HEK293T (cell line): Measurements from ENCODE around the gene ZNG1F.
"Not testable (repeated sequence)": the region's sequence is repeated elsewhere in the genome, so short reads cannot be mapped to it uniquely, and the experiment has no call there.

Source experiments
- CTCF ChIA-PET: fragments of 350-600 bp; formaldehyde crosslinking; extraction: SDS; loops from one replicate; lab custom pipeline; 2021; ENCODE audit warnings: antibody characterized with exemption, inconsistent platforms; lab: Yijun Ruan, JAX
- POLR2A ChIA-PET: fragments of 350-600 bp; formaldehyde crosslinking; extraction: SDS; loops from one replicate; lab custom pipeline; 2020; ENCODE audit warnings: antibody characterized with exemption, inconsistent platforms; lab: Yijun Ruan, JAX
- DNase-seq: peaks from one replicate; pipeline ENCODE4 v3.0.0; 2012; ENCODE audit warnings: mixed read lengths; ENCODE audit errors: extremely low spot score

The ZNG1F gene

DNA sequence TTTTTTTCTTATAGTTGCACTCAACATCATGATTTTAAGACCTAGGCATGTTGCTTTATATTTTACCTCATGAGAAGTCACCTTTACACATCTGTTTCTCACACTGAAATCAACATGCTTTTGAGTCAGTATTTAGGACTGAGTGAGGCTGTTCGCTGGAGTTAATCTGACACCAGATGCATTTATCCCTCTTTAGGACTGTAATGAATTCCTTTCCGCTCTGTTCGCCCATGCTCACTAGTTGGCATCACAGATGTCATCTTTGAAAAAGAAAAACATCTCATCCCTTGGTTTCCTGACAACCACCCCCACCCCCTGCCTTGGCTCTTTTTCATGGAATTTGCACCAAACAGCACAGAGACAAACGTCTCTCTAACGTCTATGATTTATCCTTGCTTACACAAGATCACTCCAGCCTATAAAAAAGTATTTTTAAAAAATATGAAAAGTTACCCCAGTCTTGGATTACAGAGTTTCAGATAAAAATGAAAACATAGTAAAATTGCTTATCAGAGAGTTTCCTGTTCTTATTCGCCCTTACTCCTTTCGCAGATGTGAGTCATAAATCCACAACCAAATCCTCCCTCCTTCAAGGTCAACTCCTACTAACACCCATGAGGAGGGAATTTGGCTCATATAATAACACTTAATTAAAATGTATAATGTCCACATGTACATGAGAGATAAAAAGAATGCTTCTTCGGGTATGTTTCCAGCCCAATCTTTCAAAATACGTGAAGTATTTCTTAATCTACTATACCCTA is 94.9 kb downstream of the ZNG1F start:
- POLR2A ChIA-PET, CTCF ChIA-PET, DNase-seq: not testable (repeated sequence)

DNA sequence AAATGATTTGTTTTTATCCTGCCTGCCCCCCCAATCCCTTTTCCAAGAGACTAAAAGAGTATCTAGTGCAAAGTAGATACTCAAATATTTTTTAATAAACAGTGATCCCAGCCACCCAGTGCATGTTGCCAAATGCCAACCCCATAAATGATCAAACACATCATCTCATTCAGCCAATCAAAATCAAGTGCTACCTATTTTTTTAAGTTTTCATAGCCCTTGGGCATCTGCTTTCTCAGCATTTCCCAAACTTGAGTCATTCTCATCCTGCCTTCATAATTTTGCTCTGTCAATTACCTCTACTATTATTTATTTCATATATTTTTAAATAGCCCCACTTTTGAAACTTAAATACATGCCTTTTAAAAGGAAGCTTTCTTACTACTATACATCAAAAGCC is 98.2 kb downstream of the ZNG1F start:
- POLR2A ChIA-PET, DNase-seq, CTCF ChIA-PET: not testable (repeated sequence)

DNA sequence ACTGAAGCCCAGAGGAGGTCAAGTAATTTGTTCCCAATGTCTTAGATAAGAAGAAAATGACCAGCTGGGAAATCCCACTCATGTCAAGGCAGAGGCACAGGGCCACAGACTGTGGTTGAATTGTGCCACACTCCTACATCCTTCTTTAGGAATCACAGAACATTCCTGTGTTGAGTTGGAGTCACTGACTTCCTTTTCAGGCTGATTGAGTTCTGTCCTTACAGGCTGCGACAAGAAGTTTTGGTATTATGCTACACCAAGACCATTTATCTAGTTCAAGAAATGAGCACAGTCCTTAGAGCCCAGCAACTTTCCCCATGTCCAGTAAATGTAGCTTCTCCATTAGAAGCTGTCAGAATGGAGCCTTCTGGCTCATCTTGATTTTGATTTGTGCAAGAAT is 98.7 kb downstream of the ZNG1F start:
- DNase-seq, CTCF ChIA-PET, POLR2A ChIA-PET: not testable (repeated sequence)

DNA sequence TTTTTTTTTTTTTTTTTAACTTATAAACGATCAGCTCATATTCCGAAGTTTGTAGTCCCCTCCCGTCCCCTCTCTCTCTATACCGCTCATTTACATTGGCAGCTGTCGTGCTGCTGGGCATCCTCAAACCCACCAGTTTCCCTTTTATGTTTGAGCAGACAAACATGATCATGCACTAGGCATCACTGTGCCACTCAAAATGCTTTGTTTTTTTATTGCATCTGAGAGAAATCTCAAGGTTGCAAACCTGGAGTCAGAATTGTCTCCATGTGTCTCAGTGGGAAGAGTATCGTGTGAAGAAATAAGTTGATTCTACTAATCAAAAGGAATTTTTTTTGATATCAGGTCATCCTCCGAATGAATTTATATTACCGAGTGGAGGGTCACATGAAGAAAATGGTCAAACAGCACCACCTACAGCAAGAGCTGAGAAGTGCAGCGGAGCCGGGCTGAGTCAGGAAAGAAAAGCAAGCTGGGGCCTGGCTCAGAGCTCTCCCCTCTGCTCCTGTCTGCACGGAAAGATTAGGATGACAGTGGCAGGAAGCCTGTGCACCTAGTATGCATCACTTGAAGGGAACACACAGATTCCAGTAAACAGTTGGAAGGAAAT is 100.6 kb downstream of the ZNG1F start:
- DNase-seq, POLR2A ChIA-PET, CTCF ChIA-PET: not testable (repeated sequence)

DNA sequence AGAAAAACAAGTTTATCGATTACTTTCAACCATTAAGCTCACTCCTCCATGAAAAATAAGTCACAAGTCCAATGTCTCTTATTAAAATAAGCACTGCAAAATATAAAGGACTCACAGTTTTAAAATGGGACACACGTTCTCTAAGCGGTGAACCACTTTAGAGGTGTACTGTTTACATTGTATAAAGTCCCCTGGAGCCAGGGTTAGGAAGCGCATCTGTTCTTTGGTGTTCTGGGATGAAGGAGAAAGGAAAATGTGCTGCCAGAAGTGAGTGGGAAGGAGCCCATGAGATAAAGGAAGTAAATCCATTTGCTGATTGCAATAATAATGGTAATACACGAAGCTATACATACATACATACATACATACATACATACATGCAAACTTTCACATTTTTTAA is 101.2 kb downstream of the ZNG1F start:
- POLR2A ChIA-PET, CTCF ChIA-PET, DNase-seq: not testable (repeated sequence)

DNA sequence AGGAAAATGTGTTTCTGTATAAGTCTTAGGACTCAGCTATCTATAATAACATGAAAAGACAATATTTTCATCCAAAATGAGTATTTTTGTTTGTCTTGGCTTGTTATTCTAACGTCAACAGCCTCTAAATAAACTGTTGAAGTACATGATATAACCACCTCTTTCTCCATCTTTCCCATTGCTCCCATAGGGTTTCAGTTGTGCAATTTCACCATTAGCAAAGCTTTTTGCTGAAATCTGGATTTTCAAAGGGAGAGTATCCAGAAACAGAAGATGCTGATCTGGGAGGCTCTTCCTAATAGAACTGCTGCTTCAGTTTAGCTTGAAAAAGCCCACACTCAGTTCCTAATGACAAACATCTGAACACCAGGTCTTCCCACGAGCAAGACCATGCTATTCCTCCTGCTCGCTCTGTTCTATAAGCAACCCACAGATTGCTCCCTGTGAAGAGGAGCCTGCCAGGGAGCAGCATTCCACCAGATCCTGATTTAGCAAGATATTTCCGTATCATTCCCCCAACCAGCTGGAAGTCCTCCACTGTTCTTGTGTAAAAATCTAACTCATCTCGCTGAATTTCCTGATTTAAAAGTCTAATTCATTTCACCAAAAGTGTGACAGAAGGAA is 101.8 kb downstream of the ZNG1F start:
- CTCF ChIA-PET, POLR2A ChIA-PET, DNase-seq: not testable (repeated sequence)

DNA sequence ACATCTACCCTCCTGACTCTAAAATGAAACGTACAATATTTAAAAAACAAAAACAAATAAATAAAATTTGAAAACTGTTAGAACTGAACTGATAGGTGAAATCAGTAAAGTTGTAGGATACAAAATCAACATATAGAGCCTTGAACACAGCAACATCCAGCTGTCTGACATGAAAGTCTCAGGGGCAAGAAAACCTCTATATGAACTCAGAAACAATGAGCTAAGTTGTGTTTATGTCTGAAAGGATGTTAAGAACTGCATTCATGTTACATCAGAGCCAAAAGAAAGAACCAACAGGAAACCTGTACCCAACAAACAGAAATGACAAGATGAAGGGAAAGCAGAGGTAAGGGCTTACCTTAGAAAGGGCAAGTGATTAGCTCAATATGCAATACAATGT is 102.4 kb downstream of the ZNG1F start:
- DNase-seq, CTCF ChIA-PET, POLR2A ChIA-PET: not testable (repeated sequence)

DNA sequence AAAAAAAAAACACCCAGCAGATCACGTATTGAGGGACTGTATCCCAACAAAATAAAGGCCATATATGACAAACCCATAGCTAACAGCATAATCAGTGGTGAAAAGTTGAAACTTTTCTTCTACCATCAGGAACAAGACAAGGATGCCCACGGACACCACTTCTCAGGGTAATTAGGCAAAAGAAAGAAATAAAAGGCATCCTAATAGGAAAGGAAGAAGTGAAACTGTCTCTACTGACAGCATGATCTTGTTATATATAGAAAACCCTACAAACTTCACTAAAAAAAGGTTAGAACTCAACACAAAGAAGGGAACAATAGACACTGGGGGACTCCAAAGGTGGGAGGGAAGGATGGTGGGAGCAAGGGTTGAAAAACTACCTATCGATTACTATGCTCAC is 102.9 kb downstream of the ZNG1F start:
- POLR2A ChIA-PET, CTCF ChIA-PET, DNase-seq: not testable (repeated sequence)

DNA sequence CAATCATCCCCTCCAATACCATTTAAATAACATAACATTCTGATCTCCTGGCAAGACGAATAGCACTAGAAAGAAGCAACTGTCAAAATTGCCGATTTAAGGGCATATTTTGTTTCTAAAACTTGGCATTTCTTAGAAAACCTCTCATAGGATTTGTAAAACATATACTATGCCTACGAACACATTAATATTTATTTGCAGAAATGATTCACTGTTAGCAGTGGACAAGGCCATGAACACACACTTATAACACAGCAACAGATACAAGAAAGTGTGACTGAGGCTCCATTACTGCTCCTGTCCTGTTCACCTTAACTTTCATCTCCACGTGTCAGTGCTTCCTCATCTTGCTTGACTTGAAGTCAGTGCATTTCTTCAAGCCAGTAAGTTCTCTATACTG is 106.8 kb downstream of the ZNG1F start:
- POLR2A ChIA-PET, DNase-seq, CTCF ChIA-PET: not testable (repeated sequence)
